HUDEP-2 (cell line): ENCODE results near the gene RAMP3.
"Not testable (repeated sequence)": the region's sequence is repeated elsewhere in the genome, so short reads cannot be mapped to it uniquely, and the experiment has no call there.

ENCODE experiments used
- DNase-seq, 76 experiments: peaks; one replicate each; lab custom pipeline; 2025; ENCODE audit not compliant: unreplicated experiment in 76 of 76; lab: John Stamatoyannopoulos, UW

Gene RAMP3

GRCh38 chr7:45157653-45158401, at the start of gene RAMP3:
Gene RAMP3, plus strand, starts transcription at chr7:45157791. Its CDS starts 38 bp downstream, at chr7:45157829.
- DNase-seq = no peak

GRCh38 chr7:45108863-45109262, 48.7 kb upstream of the RAMP3 start:
- no peak for DNase-seq

GRCh38 chr7:45111298-45112223, 46.0 kb upstream of the RAMP3 start, which contains the start of gene TBRG4:
Gene TBRG4, minus strand, starts transcription at chr7:45111697. Its CDS starts 2,460 bp downstream, at chr7:45109237.
- peak; percentile 35 to 93 (median 86) for DNase-seq

- no peak for DNase-seq
Observed at GRCh38 chr7:45112648-45113047, 44.9 kb upstream of the RAMP3 start.

- DNase-seq = not testable (repeated sequence)
Observed at GRCh38 chr7:45114257-45114656, 43.3 kb upstream of the RAMP3 start.

DNA sequence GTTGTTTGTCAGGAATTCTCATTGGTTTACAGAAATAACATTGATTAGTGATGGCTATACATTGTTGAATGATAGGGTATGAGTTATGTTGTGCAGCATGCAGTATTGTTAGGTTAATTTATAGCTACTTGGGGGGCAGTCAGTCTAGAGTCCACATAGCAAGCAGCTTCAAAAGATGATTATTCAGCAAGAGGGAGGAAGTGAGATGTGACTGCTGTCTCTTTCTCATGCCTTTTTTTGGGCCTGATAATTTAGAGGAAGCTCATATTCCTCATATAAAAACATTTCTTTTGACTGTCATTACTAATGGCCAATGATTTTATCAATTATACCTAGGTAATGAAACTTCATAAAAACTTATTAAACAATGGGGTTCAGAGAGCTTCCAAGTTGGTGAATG, 42.7 kb upstream of the RAMP3 start:
- no peak for DNase-seq

DNA sequence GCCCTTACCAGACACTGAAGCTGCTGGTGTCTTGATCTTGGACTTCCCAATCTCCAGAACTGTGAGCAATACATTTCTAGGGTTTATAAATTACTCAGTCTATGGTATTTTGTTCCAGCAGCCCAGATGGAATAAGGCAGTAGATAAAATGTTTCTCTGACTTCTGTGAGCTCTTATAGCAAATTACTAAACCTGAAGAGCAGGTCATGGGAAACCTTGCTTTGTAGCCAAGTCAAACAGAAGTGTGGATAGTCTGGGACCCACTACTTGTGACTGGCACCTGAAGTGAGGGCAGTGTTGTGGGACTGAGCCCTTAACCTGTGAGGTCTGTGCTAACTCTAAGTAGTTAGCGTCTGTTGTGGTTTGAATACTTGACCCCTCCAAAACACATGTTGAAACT, 41.5 kb upstream of the RAMP3 start:
- no peak for DNase-seq

DNA sequence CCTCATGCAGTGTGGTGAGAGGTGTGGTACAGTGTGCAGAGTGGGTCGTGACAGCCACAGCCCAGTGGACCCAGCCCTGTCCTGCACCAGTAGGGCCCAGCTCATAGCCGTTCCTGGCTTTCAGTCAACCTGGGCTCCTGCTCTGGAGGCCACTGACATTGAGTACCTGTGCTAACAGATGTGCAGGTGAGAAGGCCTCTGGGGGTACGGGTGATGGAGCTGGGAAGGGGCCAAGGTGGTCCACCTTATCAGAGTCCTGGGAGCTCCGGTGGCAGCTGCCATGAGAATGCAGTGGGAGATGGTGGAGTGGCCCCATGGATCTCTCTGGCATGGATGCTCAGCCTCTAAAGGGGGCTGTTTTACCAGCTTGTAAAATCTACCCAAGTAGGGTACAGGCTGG, 40.0 kb upstream of the RAMP3 start:
- no peak for DNase-seq

GRCh38 chr7:45118292-45118691, 39.3 kb upstream of the RAMP3 start:
- DNase-seq = no peak

GRCh38 chr7:45118889-45119331, 38.7 kb upstream of the RAMP3 start:
- no peak for DNase-seq

DNA sequence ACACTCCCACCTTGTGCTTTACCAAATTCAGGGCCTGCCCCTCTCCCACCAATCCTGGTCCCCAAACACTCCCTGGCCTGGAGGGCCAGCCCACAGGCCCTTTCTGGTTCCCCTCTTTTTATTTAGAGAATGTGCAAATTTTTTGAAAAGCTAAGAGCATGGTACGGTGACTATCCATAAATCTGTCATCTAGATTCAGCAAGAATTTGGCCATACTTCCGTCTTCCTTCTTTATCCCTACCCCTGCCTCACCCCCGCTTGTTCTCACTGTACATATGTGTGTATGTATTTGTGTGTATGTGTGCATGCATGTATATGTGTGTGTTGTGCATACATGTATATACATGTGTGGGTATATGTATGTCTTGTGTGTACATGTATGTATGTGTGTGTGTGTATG, 38.0 kb upstream of the RAMP3 start:
- no peak for DNase-seq

- DNase-seq = no peak
Observed at GRCh38 chr7:45122975-45123860, 34.4 kb upstream of the RAMP3 start.

DNA sequence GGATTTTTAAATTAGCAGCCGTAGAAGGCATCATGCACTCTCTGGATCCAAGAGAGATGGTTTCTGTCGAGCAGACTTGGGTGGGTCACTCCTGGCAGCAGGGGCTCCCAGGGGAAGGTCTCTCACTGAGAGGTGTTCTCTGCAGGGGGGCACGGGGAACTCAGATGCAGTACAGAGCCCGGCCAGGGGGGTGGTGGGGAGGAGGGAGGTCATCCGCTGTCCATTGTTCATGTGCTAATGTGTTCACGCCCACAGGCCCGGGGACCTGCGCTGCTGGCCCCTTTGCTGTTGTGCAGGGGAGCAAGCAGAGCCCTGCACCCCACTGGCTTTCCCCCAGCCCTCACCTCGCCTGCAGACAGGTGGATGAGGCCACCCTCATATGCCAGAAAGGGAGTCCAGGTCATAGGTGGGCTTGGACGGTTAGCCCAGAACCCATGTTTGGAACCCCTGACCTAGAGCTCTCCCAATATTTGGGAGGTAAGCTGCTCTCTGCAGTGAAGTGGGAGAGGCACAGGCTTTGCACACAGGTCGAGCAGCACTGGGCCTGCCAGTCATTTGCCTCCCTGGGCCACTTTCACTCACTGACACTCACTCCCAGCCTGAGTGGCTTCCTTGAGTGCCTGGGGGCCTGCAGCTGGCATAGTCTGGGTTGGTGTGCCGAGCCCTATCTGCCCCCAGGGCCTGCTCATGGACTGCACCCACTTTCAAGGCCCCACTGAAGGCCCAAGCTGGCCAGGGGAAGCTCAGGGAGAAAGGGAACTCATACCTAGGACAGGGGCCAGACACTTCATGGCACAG, 33.5 kb upstream of the RAMP3 start:
- DNase-seq = no peak

- DNase-seq = no peak
Observed at GRCh38 chr7:45125193-45125904, 32.2 kb upstream of the RAMP3 start.

DNA sequence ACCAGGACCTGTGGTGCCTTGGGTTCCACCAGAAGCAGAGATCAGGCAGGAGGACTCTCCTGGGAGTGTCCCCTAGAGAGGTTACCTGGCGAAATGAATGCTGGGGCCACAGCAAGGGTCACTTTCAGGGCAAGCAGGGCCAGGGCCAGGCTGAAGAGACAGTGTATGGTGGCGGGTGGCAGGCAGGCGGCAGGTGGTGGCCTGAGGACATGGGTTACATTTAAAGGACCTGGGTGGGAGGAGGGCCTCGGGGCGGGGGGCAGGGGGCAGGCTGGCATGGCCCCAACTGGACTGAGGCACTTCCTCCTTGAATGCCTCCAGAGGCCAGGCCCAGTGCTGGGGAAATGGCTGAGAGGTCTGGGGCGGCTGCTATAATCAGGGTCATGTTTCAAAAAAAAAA, 31.4 kb upstream of the RAMP3 start:
- DNase-seq = no peak

GRCh38 chr7:45126920-45127319, 30.7 kb upstream of the RAMP3 start:
- no peak for DNase-seq

DNA sequence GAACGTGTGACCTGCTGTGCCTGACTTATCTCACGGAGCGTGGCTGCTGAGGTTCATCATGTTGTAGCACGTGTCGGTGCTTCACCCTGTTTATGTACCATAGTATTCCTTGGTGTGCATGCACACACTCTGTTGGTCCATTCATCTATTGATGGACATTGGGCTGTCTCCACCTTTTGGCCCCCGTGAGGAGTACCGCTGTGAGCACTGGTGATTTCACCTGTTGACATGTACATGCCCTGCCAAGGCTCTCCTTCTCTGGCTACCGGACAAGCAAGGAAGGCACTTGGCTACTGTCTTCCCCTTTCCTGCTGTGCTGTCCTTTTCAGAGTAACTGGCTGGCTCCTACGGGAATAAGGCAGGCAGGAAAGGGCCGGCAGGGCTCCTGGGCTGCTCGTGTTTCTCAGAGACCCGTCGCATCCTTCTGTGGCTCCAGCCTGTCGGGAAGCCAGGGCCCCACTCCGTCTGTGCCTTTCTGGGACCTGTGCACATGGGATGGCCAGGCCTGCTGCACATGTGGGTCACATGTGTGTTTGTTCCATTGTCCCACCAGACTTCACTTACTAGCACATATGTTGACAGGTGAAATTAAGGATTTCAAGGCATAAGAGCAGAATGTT, 28.3 kb upstream of the RAMP3 start:
- DNase-seq = no peak

DNA sequence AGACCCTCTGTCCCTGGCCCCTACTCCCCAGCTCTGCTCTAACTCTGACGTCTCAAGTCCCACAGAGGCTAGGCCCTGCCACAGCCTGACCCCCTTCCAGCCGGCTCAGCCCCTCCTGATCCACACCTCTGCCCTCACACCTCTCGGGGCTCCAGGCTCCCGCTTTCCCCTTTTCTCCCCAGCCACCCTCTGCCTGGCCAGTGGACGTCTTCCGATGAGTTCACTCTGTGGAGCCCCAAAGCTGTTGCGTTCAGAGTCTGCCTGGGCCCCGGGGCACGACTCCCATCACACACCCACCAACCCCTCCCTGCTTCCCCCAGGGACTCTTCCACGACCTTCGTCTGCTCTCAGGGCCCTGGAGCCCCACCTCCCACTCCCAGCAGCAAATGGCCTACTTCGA, 27.7 kb upstream of the RAMP3 start:
- no peak for DNase-seq

- DNase-seq = no peak
Observed at GRCh38 chr7:45130910-45131309, 26.7 kb upstream of the RAMP3 start.
